HCT116 (cell line): ENCODE measurements around the gene CCDC154. TPM values are rescaled to one million over a fixed set of nuclear protein-coding genes. Genes with fewer than 3 reads are reported as not detected.

ENCODE experiments used
- ATAC-seq: fragments of 200-7000 bp; cut with Tn5 transposase; 2 replicates; pipeline ENCODE4 v1.9.1; 2020; ENCODE audit warnings: mild to moderate bottlenecking, moderate library complexity
- BruUV-seq: library from RNA; stranded (reverse); fragments of 400-500 nt; replicated peaks from 2 replicates; lab custom pipeline; 2021; lab: Mats Ljungman, UMichigan
- CTCF ChIA-PET: fragments of 300-600 bp; sonication (Branson Sonifier 250); formaldehyde crosslinking; loops from one replicate; lab custom pipeline; 2021; ENCODE audit warnings: antibody characterized with exemption; lab: Charles Lee
- POLR2A ChIA-PET: fragments of 300-600, 350-600 bp; sonication (Branson Sonifier 250); formaldehyde crosslinking; loops from one replicate; lab custom pipeline; 2021; ENCODE audit warnings: antibody characterized with exemption; lab: Charles Lee
- RAD21 ChIA-PET, 2 experiments: fragments of 300-600 bp; sonication (Branson Sonifier 250); formaldehyde crosslinking; loops; one replicate each; lab custom pipeline; 2023; ENCODE audit warnings: low total read pairs in 2 of 2; ENCODE audit not compliant: uncharacterized antibody in 2 of 2, unreplicated experiment in 2 of 2, low non-redundant PET in 1 of 2; lab: Charles Lee
- DNase-seq: peaks from one replicate; pipeline ENCODE4 v3.0.0-alpha.2; 2010; ENCODE audit warnings: low read depth, low spot score
- H2AFZ ChIP-seq: fragments of 200-600 bp; shearing (Covaris generic), sonication (generic); 2 replicates; pipeline ENCODE4 v1.6.1; 2017; ENCODE audit warnings: low read depth, mixed run types, mixed read lengths, antibody characterized with exemption, low read length; ENCODE audit not compliant: poor library complexity, severe bottlenecking
- H3K27ac ChIP-seq: 2 replicates; pipeline ENCODE4 v1.5.1; 2012; ENCODE audit warnings: low read depth, low read length
- H3K27me3 ChIP-seq: fragments of 200-600 bp; sonication (generic); 2 replicates; pipeline ENCODE4 v1.6.1; 2016; ENCODE audit warnings: mixed run types, low read length, mixed read lengths; ENCODE audit not compliant: insufficient read depth
- H3K36me3 ChIP-seq, 2 experiments: fragments of 200-500 bp in 1 of 2; fragments of 200-600 bp in 1 of 2; sonication (Bioruptor generic) in 1 of 2; sonication (generic) in 1 of 2; 2 replicates each; pipeline versions ENCODE4 v1.5.1 to v1.6.1; 2014 to 2016; ENCODE audit warnings: low read length in 2 of 2, inconsistent platforms in 1 of 2, mixed read lengths in 1 of 2, mixed run types in 1 of 2; ENCODE audit not compliant: insufficient read depth in 2 of 2, control insufficient read depth in 1 of 2
- H3K4me1 ChIP-seq, 2 experiments: fragments of 200-600 bp in 1 of 2; sonication (generic) in 1 of 2; 2 replicates each; pipeline versions ENCODE4 v1.5.1 to v1.6.1; 2012 to 2017; ENCODE audit warnings: low read length in 2 of 2, inconsistent platforms in 1 of 2, mild to moderate bottlenecking in 1 of 2, mixed read lengths in 1 of 2, mixed run types in 1 of 2, moderate library complexity in 1 of 2; ENCODE audit not compliant: insufficient read depth in 2 of 2, control insufficient read depth in 1 of 2
- H3K4me2 ChIP-seq: fragments of 200-600 bp; sonication (generic); 2 replicates; pipeline ENCODE4 v1.6.1; 2017; ENCODE audit warnings: mixed run types, low read length, mixed read lengths
- H3K4me3 ChIP-seq, 2 experiments: fragments of 200-600 bp in 1 of 2; sonication (generic) in 1 of 2; replicated peaks in 1 of 2; 2 replicates each; pipeline ENCODE4 v1.5.1; 2011 to 2016; ENCODE audit warnings: low read length in 2 of 2, control low read depth in 1 of 2, low read depth in 1 of 2, mild to moderate bottlenecking in 1 of 2, mixed read lengths in 1 of 2, mixed run types in 1 of 2
- H3K79me2 ChIP-seq: fragments of 200-600 bp; sonication (generic); 2 replicates; pipeline ENCODE4 v1.6.1; 2017; ENCODE audit warnings: mild to moderate bottlenecking, mixed run types, low read length, moderate library complexity, mixed read lengths; ENCODE audit not compliant: insufficient read depth
- H3K9ac ChIP-seq: fragments of 200-600 bp; sonication (generic); 2 replicates; pipeline ENCODE4 v1.6.1; 2016; ENCODE audit warnings: low read length, mixed read lengths
- H3K9me2 ChIP-seq: fragments of 200-600 bp; sonication (generic), shearing (Covaris generic); 2 replicates; pipeline ENCODE4 v1.6.1; 2017; ENCODE audit warnings: mixed run types, mild to moderate bottlenecking, moderate library complexity; ENCODE audit not compliant: insufficient read depth
- H3K9me3 ChIP-seq, 2 experiments: fragments of 200-500 bp in 1 of 2; fragments of 200-600 bp in 1 of 2; sonication (Bioruptor generic) in 1 of 2; sonication (generic) in 1 of 2; 2 replicates each; pipeline ENCODE4 v1.6.1; 2014 to 2017; ENCODE audit warnings: low read length in 2 of 2, mixed read lengths in 2 of 2, inconsistent platforms in 1 of 2, low read depth in 1 of 2, mild to moderate bottlenecking in 1 of 2, mixed run types in 1 of 2, moderate library complexity in 1 of 2; ENCODE audit not compliant: control insufficient read depth in 1 of 2, insufficient read depth in 1 of 2
- H4K20me1 ChIP-seq: fragments of 200-600 bp; sonication (generic), shearing (Covaris generic); 2 replicates; pipeline ENCODE4 v1.6.1; 2017; ENCODE audit warnings: mixed run types, mild to moderate bottlenecking, moderate library complexity; ENCODE audit not compliant: insufficient read depth
- CBX3 ChIP-seq: IDR thresholded peaks from 2 replicates; pipeline ENCODE4 v1.6.1; 2012; ENCODE audit warnings: low read depth
- EGR1 ChIP-seq: IDR thresholded peaks from 2 replicates; pipeline ENCODE4 v1.6.1; 2012; ENCODE audit warnings: low read depth
- RAD21 ChIP-seq: IDR thresholded peaks from 2 replicates; pipeline ENCODE4 v1.6.1; 2012; ENCODE audit warnings: low read depth, mild to moderate bottlenecking
- ZNF274 ChIP-seq: fragments of 200-500 bp; sonication (Bioruptor generic); IDR thresholded peaks from 2 replicates; pipeline ENCODE4 v1.6.1; 2014; ENCODE audit warnings: mild to moderate bottlenecking, low read depth, low read length, inconsistent platforms
- intact Hi-C: fragments of 100-400 bp; cut with micrococcal nuclease; formaldehyde crosslinking; loops from 2 replicates; pipeline ENCODE4 v1.10.0; 2022
- total RNA-seq: library from RNA; stranded (reverse); gene quantifications from one replicate; pipeline ENCODE4 v1.2.1, GENCODE V29; 2021; ENCODE audit not compliant: unreplicated experiment
- TF ChIP-seq, protein P1 (sequence below), 3 experiments: fragments of 200-600 bp in 1 of 3; sonication (generic) in 1 of 3; IDR thresholded peaks in 2 of 3; conservative IDR thresholded peaks in 1 of 3; 2 replicates each; pipeline ENCODE4 v1.5.1; 2012 to 2017; ENCODE audit warnings: low read depth in 2 of 3, low read length in 2 of 3, antibody characterized with exemption in 1 of 3, borderline replicate concordance in 1 of 3, control low read depth in 1 of 3, mild to moderate bottlenecking in 1 of 3, mixed read lengths in 1 of 3, mixed run types in 1 of 3, moderate library complexity in 1 of 3; ENCODE audit not compliant: insufficient read depth in 1 of 3
- TF ChIP-seq, protein P2 (sequence below): IDR thresholded peaks from 2 replicates; pipeline ENCODE4 v1.6.1; 2011; ENCODE audit warnings: mild to moderate bottlenecking, low read length, moderate library complexity; ENCODE audit not compliant: insufficient replicate concordance; ENCODE audit errors: extremely low read depth

Gene CCDC154
- total RNA-seq, 1 experiment from 2014 or later: 1.7 TPM

DNA sequence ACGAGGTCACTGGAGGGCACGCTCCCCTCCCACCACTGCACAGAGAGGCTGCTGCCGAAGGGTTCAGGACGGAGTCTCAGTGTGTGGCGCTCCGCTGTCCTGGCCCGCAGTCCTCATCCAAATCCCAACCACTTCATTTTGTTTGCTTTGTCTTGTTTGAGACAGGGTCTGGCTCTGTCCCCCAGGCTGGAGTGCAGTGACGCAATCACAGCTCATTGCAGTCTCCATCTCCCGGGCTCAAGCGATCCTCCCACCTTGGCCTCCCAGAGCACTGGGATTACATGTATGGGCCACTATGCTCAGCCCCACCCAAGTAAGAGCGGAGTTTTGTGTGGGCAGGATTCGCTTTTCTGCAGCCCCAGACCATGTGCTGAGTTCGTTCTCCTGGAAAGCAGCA, 42.6 kb downstream of the CCDC154 start:
- no peak for ATAC-seq
- H3K27me3 ChIP-seq: no peaks in the 10 kb centered on the region
- no peaks in the 10 kb centered on the region for H3K9me3 ChIP-seq
- H3K4me3 ChIP-seq: no peak overlapping the region
- TF ChIP-seq RAD21: no peak
- TF ChIP-seq, protein P1, sequence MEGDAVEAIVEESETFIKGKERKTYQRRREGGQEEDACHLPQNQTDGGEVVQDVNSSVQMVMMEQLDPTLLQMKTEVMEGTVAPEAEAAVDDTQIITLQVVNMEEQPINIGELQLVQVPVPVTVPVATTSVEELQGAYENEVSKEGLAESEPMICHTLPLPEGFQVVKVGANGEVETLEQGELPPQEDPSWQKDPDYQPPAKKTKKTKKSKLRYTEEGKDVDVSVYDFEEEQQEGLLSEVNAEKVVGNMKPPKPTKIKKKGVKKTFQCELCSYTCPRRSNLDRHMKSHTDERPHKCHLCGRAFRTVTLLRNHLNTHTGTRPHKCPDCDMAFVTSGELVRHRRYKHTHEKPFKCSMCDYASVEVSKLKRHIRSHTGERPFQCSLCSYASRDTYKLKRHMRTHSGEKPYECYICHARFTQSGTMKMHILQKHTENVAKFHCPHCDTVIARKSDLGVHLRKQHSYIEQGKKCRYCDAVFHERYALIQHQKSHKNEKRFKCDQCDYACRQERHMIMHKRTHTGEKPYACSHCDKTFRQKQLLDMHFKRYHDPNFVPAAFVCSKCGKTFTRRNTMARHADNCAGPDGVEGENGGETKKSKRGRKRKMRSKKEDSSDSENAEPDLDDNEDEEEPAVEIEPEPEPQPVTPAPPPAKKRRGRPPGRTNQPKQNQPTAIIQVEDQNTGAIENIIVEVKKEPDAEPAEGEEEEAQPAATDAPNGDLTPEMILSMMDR (IDR thresholded peaks at IDR 0.05 in 2 of 3, conservative IDR thresholded peaks at IDR 0.05 in 1 of 3; ENCODE audit: borderline replicate concordance in 1 of 3, insufficient read depth in 1 of 3, low read depth in 2 of 3, low read length in 2 of 3): no peak
- no peak for TF ChIP-seq EGR1
- no peak for TF ChIP-seq ZNF274
- TF ChIP-seq, protein P2, sequence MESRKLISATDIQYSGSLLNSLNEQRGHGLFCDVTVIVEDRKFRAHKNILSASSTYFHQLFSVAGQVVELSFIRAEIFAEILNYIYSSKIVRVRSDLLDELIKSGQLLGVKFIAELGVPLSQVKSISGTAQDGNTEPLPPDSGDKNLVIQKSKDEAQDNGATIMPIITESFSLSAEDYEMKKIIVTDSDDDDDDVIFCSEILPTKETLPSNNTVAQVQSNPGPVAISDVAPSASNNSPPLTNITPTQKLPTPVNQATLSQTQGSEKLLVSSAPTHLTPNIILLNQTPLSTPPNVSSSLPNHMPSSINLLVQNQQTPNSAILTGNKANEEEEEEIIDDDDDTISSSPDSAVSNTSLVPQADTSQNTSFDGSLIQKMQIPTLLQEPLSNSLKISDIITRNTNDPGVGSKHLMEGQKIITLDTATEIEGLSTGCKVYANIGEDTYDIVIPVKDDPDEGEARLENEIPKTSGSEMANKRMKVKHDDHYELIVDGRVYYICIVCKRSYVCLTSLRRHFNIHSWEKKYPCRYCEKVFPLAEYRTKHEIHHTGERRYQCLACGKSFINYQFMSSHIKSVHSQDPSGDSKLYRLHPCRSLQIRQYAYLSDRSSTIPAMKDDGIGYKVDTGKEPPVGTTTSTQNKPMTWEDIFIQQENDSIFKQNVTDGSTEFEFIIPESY: no peak
- TF ChIP-seq CBX3: no peak
- no peaks in the 10 kb centered on the region for H3K36me3 ChIP-seq
- no peaks in the 10 kb centered on the region for H3K9me2 ChIP-seq
- no peak overlapping the region for H3K4me2 ChIP-seq
- RAD21 ChIA-PET: no interaction called here
- no peak for DNase-seq
- no peaks in the 10 kb centered on the region for H3K79me2 ChIP-seq
- H3K4me1 ChIP-seq: no peaks in the 10 kb centered on the region
- intact Hi-C loops: no loop called here
- H3K27ac ChIP-seq: no peak overlapping the region
- POLR2A ChIA-PET: no interaction called here
- CTCF ChIA-PET: no interaction called here
- H2AFZ ChIP-seq: no peak overlapping the region
- H3K9ac ChIP-seq: no peak overlapping the region
- H4K20me1 ChIP-seq: no peaks in the 10 kb centered on the region
- no TSS peak for BruUV-seq
